EH (cell line): ENCODE measurements around the gene HMGCS2.
A peak's percentile ranks its signal among the peaks of the same experiment; 100 is the strongest.

ENCODE experiments used
- DNase-seq: peaks from one replicate; pipeline ENCODE4 v3.0.0-alpha.2; 2015; ENCODE audit warnings: low read depth

HMGCS2 gene

GRCh38 chr1:119758584-119758983 is 10.1 kb downstream of the HMGCS2 start:
- DNase-seq: no peak

- no peak for DNase-seq
Observed at GRCh38 chr1:119752592-119752991, 16.1 kb downstream of the HMGCS2 start.

GRCh38 chr1:119748040-119748439 is 20.7 kb downstream of the HMGCS2 start:
- no peak for DNase-seq

GRCh38 chr1:119747451-119747850 is 21.3 kb downstream of the HMGCS2 start:
- no peak for DNase-seq

- DNase-seq: no peak
Observed at GRCh38 chr1:119745034-119745433, 23.7 kb downstream of the HMGCS2 start.

- DNase-seq: no peak
Observed at GRCh38 chr1:119744598-119744942, 24.1 kb downstream of the HMGCS2 start.

GRCh38 chr1:119743776-119744597 is 24.7 kb downstream of the HMGCS2 start:
- DNase-seq: peak; percentile 72

- no peak for DNase-seq
Observed at GRCh38 chr1:119743308-119743707, 25.4 kb downstream of the HMGCS2 start.

GRCh38 chr1:119742677-119743076 is 26.0 kb downstream of the HMGCS2 start:
- DNase-seq: no peak

GRCh38 chr1:119742202-119742601 is 26.5 kb downstream of the HMGCS2 start:
- peak; percentile 69 for DNase-seq

GRCh38 chr1:119740896-119741780 is 27.6 kb downstream of the HMGCS2 start:
- DNase-seq: no peak

GRCh38 chr1:119740261-119740660 is 28.4 kb downstream of the HMGCS2 start:
- no peak for DNase-seq

GRCh38 chr1:119739150-119739549 is 29.6 kb downstream of the HMGCS2 start:
- no peak for DNase-seq

GRCh38 chr1:119738100-119738720 is 30.5 kb downstream of the HMGCS2 start:
- no peak for DNase-seq

- no peak for DNase-seq
Observed at GRCh38 chr1:119737040-119737682, 31.5 kb downstream of the HMGCS2 start.

- no peak for DNase-seq
Observed at GRCh38 chr1:119736649-119737039, 32.1 kb downstream of the HMGCS2 start.

GRCh38 chr1:119735217-119735616 is 33.5 kb downstream of the HMGCS2 start:
- DNase-seq: no peak

- no peak for DNase-seq
Observed at GRCh38 chr1:119733754-119734153, 35.0 kb downstream of the HMGCS2 start.

- DNase-seq: no peak
Observed at GRCh38 chr1:119732465-119733168, 36.1 kb downstream of the HMGCS2 start.

- no peak for DNase-seq
Observed at GRCh38 chr1:119731741-119732430, 36.8 kb downstream of the HMGCS2 start.

GRCh38 chr1:119731060-119731459 is 37.6 kb downstream of the HMGCS2 start:
- DNase-seq: no peak
